Measurements from ENCODE around the gene RXRA.

DNA sequence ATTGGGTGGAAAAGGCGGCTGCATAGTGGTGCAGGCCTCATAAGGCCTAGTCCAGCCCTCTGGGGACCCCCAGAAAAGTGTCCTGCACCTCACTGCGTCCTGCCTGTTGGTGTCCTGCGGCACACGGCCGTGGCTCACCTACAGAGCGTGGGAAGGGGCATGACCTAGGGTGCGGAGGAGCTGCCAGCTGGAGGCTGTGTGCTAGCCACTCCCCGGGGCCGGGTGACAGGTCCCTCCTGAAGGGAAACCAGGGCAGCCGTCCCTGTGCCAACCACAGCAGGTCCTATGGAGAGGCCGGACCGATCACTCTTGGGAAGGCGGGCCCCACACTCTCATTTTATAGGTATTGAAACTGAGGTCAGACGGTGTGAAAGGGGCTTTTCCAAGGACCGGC, 150.7 kb downstream of the RXRA start:
- TF ChIP-seq POLR2AphosphoS5 (IDR thresholded peaks at IDR 0.05; ENCODE audit: borderline replicate concordance, low read depth, low read length) (no peak), EZH2 (IDR thresholded peaks at IDR 0.05) (no peak), FOXP2 (optimal IDR thresholded peaks at IDR 0.05; ENCODE audit: control extremely low read depth, extremely low read length, insufficient read depth) (no peak)
